HG03575 (cell line): Measurements from ENCODE around the gene FOXA3.

Source experiments
- ATAC-seq: cut with Tn5 transposase; IDR thresholded peaks from one replicate; pipeline ENCODE4 v1.9.1; 2021; ENCODE audit not compliant: unreplicated experiment, insufficient number of reproducible peaks, low FRiP score; ENCODE audit errors: extremely low read depth

FOXA3 gene

DNA sequence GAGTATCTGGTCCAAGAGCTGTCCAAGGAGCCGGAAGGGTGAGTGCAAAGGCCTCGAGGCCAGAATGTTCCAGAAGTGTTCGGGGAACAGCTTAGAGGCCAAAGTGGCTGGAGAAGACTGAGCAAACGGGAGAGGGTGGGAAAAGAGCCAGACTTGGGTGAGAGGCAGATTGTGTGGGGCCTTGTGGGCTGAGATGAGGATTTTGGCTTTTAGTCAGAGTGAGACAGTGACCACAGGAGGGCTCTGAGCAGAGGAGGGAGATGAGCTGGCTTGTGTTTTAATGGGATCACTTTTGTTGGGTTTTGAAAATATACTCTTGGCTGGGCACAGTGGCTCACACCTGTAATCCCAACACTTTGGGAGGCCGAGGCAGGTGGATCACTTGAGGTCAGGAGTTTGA, 44.8 kb downstream of the FOXA3 start:
- ATAC-seq, result no peak

- ATAC-seq, result no peak
These were observed 47.2 kb downstream of the FOXA3 start for GRCh38 chr19:45911291-45911690.

GRCh38 chr19:45913874-45914830, 50.0 kb downstream of the FOXA3 start, which contains the start of gene NANOS2:
Gene NANOS2, minus strand, starts transcription at chr19:45914778. Its CDS starts 85 bp downstream, at chr19:45914693.
- no peak for ATAC-seq

- no peak for ATAC-seq
These were observed 53.4 kb downstream of the FOXA3 start for GRCh38 chr19:45917421-45918091.

DNA sequence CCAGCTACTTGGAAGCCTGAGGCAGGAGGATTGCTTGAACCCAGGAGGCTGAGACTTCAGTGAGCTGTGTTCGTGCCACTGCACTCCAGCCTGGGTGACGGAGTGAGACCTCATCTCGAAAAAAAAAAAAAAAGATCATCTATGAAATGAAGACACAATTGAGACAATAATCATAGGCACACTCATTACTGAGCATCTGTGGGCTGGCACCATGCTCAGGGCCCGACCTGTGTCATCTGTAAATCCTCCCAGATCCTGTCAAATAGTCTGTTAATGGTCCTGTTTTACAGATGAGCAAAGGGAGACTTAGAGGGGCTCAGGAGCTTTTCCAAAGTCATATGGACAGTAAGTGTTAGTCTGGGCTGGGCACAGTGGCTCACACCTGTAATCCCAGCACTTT, 54.6 kb downstream of the FOXA3 start:
- no peak for ATAC-seq

- ATAC-seq, result no peak
These were observed 55.6 kb downstream of the FOXA3 start for GRCh38 chr19:45919678-45920077.

- ATAC-seq, result no peak
These were observed 56.3 kb downstream of the FOXA3 start for GRCh38 chr19:45920458-45920857.

DNA sequence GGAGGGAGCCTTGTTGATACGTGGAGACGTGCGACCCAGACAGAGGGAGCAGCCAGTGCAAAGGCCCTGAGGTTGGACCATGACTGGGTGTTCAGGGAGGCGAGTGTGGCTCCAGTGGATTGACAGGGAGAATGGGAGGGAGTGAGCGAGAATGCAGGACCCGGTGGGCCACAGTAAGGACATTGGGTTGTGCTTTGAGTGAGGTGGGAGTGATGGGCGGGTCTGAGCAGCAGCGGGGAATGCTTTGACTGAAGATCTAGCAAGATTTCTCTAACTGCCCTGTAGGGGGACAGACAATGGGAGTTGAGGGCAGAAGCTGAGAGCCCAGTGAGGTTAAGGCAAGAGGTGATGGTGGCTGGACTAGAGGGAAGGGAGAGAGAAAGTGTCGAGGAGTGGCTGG, 58.2 kb downstream of the FOXA3 start:
- no peak for ATAC-seq
